ENCODE results near the gene TRMT1. TPM values are rescaled to one million over a fixed set of nuclear protein-coding genes. Genes with fewer than 3 reads are reported as not detected.
A peak's percentile ranks its signal among the peaks of the same experiment; 100 is the strongest.

TRMT1 gene
- total and polyA plus RNA-seq, 4 donors = 11.8 to 47.5 (median 32.5) TPM

DNA sequence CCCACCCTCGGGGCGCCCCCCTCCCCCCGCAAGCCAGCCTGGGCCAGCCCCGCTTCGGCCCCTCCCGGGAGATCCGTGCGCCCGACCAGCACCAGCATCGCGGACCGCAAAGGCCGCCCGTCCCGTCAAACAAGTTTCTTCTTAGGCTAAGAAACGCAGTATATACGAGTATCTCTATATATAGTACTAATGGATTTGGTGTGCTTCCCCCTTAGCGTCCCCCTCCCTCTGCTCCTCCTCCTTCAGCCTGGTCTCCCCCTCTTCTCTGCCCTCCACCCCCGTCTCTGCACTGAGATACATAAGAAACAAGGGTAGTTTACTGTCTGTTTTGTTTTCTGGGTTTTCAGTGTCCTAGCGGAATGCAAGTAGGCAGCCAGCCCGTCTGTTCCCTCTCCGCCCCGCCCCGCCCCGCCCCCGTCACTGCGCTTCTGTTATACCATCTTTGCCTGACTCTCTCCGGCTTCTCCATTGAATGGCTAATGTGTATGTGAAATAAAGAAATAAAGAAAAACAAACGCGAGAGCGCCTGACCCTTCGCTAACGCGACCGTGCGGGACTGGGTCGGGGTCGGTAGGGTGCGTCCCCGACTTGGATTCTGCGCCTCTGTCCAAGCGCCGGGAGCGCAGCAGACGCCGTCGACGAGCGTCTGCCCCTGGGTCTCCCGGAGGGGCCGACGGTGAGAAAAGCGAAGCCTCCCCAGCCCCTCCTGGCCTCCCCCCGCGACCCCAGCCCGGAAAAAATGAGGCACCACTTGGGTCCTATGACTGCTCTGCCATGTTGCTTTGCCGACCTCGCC, 18.1 kb downstream of the TRMT1 start:
- peaks cover 53% of the 10 kb centered on the region for H3K27me3 ChIP-seq (ENCODE audit: control insufficient read depth, insufficient read depth, low read length)
- peak overlapping the region; percentile 57 for H3K27ac ChIP-seq (ENCODE audit: low read depth, low read length)
- H3K36me3 ChIP-seq (ENCODE audit: control insufficient read depth, insufficient read depth, low read length) = peaks cover 60% of the 10 kb centered on the region
- WGBS (ENCODE audit: insufficient coverage) = 17% methylated on average over 30 of the region's 58 CpGs
- H3K4me3 ChIP-seq (ENCODE audit: low read depth, low read length) = no peak overlapping the region
- peaks cover 86% of the 10 kb centered on the region for H3K4me1 ChIP-seq (ENCODE audit: control insufficient read depth, insufficient read depth, low read length)
- H3K9me3 ChIP-seq (ENCODE audit: control insufficient read depth, insufficient read depth, low read length) = no peaks in the 10 kb centered on the region
- DNase-seq (ENCODE audit: low read depth in 4 of 6, low spot score in 6 of 6) = peak in 2 of 6 donors; percentile 76 to 91

DNA sequence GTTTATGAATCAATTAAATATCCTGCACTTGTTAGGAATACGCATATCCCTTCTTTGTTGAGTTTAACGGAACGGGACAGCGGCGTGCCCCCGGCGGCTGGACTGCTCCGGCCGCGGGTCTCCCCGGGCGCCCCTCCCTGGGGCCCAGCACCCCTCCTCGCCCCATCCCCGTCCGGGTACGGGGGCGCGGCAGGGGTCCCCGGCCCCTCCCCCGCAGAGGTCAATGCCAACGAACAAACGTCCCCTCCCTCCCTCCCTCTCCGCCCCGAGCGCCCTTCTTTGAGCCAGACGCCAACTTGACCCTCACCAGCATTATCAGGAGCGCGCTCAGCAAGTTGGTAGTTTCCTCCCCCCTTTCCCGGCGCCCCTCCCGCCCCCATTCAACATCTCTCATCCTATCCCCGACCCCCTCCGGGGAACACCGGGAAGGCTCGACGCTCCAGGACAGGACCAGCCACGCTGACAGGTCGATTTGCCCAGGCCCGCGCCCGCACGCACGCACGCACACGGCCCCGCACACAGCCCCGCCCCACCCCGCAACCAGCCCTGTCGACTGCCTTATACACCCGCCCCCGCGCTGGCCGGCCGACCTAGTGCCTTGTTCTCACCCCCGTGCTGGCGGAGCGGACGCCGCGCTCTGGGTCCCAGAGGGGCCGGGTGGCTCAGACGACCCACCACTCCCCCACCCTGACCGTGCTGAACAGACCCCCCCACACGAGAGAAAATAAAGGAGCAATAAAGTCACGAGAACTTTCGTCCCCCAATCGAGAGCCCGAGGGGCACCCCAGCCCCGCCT, 18.9 kb downstream of the TRMT1 start:
- Histone ChIP-seq H3K27me3 (ENCODE audit: control insufficient read depth, insufficient read depth, low read length) (peaks cover 49% of the 10 kb centered on the region), H3K4me3 (ENCODE audit: low read depth, low read length) (no peak overlapping the region), H3K4me1 (ENCODE audit: control insufficient read depth, insufficient read depth, low read length) (peaks cover 87% of the 10 kb centered on the region), H3K36me3 (ENCODE audit: control insufficient read depth, insufficient read depth, low read length) (peaks cover 57% of the 10 kb centered on the region), H3K27ac (ENCODE audit: low read depth, low read length) (peak overlapping the region; percentile 35), H3K9me3 (ENCODE audit: control insufficient read depth, insufficient read depth, low read length) (no peaks in the 10 kb centered on the region)
- WGBS (ENCODE audit: insufficient coverage) = 8% methylated on average over 47 of the region's 69 CpGs
- DNase-seq (ENCODE audit: low read depth in 4 of 6, low spot score in 6 of 6) = peak in 1 of 6 donors; percentile 57

DNA sequence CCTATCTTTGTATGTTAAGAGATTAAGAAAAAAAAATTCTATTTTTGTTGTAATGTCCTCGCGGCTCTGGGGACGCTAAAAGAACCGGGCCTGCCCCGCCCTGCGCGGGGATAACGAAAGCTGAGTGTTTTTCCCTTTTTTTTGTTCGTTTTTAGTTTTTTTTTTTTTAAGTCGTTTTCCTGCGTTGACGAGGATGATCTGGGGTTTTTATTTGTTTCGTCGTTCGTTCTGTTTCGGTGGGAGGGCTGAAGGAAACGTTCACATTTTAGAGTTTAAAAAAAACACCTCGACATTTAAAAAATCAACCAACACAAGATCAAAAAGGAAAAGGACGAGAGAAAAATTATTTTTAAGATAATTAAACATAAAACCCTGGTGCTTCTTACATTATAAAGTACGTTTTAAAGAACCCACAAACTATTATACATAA, 19.5 kb downstream of the TRMT1 start:
- WGBS (ENCODE audit: insufficient coverage) = 90% methylated on average over 2 of the region's 20 CpGs
- Histone ChIP-seq H3K9me3 (ENCODE audit: control insufficient read depth, insufficient read depth, low read length) (no peaks in the 10 kb centered on the region), H3K4me3 (ENCODE audit: low read depth, low read length) (no peak overlapping the region), H3K27me3 (ENCODE audit: control insufficient read depth, insufficient read depth, low read length) (peaks cover 45% of the 10 kb centered on the region), H3K4me1 (ENCODE audit: control insufficient read depth, insufficient read depth, low read length) (peaks cover 88% of the 10 kb centered on the region), H3K36me3 (ENCODE audit: control insufficient read depth, insufficient read depth, low read length) (peaks cover 57% of the 10 kb centered on the region), H3K27ac (ENCODE audit: low read depth, low read length) (no peak overlapping the region)
- DNase-seq (ENCODE audit: low read depth in 4 of 6, low spot score in 6 of 6) = no peak

GRCh38 chr19:13095934-13096927, 20.3 kb downstream of the TRMT1 start:
- 34% methylated on average over 39 of the region's 44 CpGs for WGBS (ENCODE audit: insufficient coverage)
- Histone ChIP-seq H3K9me3 (ENCODE audit: control insufficient read depth, insufficient read depth, low read length) (no peaks in the 10 kb centered on the region), H3K27me3 (ENCODE audit: control insufficient read depth, insufficient read depth, low read length) (peaks cover 43% of the 10 kb centered on the region), H3K4me1 (ENCODE audit: control insufficient read depth, insufficient read depth, low read length) (peaks cover 93% of the 10 kb centered on the region), H3K27ac (ENCODE audit: low read depth, low read length) (peak overlapping the region; percentile 64), H3K36me3 (ENCODE audit: control insufficient read depth, insufficient read depth, low read length) (peaks cover 63% of the 10 kb centered on the region), H3K4me3 (ENCODE audit: low read depth, low read length) (no peak overlapping the region)
- peak in 1 of 6 donors; percentile 65 for DNase-seq (ENCODE audit: low read depth in 4 of 6, low spot score in 6 of 6)

- DNase-seq (ENCODE audit: low read depth in 4 of 6, low spot score in 6 of 6) = no peak
- Histone ChIP-seq H3K4me1 (ENCODE audit: control insufficient read depth, insufficient read depth, low read length) (peaks cover 94% of the 10 kb centered on the region), H3K9me3 (ENCODE audit: control insufficient read depth, insufficient read depth, low read length) (no peaks in the 10 kb centered on the region), H3K4me3 (ENCODE audit: low read depth, low read length) (no peak overlapping the region), H3K27me3 (ENCODE audit: control insufficient read depth, insufficient read depth, low read length) (peaks cover 46% of the 10 kb centered on the region), H3K27ac (ENCODE audit: low read depth, low read length) (peak overlapping the region; percentile 91), H3K36me3 (ENCODE audit: control insufficient read depth, insufficient read depth, low read length) (peaks cover 65% of the 10 kb centered on the region)
- WGBS (ENCODE audit: insufficient coverage) = 47% methylated on average over 18 of the region's 25 CpGs
These were observed 21.2 kb downstream of the TRMT1 start for GRCh38 chr19:13095393-13095784.

DNA sequence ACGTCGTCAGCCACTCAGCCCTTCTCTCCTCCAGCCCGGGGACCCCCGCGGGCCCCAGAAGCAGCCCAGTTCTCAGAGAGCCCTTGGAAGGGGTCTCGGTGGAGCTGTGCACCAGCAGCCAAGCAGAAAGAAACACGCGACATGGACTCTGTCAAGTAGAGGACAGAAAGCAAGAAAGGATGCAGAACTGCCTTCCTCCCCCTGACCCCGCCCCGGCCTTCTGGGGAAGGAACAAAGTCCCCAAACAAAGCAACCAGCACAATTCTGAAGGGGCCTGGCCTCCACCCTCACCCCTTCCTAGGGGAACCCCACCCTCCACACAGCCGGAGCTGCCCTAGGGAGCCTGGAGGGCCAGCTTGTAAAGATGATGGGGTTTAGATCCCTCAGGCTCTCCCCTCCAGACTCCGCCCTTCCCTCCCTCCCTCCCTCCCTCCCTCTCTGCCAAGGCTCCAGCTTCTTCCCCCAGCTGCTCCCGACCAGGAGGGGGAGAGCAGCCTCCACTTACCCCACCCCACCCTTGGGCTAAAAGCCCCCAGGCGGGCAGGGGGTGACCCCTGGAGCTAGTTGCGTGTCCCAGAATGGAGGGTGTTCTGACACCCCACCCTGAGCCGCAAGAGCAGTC, 21.7 kb downstream of the TRMT1 start:
- no peak overlapping the region for H3K4me3 ChIP-seq (ENCODE audit: low read depth, low read length)
- peak in 1 of 6 donors; percentile 77 for DNase-seq (ENCODE audit: low read depth in 4 of 6, low spot score in 6 of 6)
- peaks cover 65% of the 10 kb centered on the region for H3K36me3 ChIP-seq (ENCODE audit: control insufficient read depth, insufficient read depth, low read length)
- no peaks in the 10 kb centered on the region for H3K9me3 ChIP-seq (ENCODE audit: control insufficient read depth, insufficient read depth, low read length)
- peaks cover 94% of the 10 kb centered on the region for H3K4me1 ChIP-seq (ENCODE audit: control insufficient read depth, insufficient read depth, low read length)
- H3K27me3 ChIP-seq (ENCODE audit: control insufficient read depth, insufficient read depth, low read length) = peaks cover 42% of the 10 kb centered on the region
- peak overlapping the region; percentile 91 for H3K27ac ChIP-seq (ENCODE audit: low read depth, low read length)
- WGBS (ENCODE audit: insufficient coverage) = 19% methylated on average over 11 of the region's 16 CpGs

DNA sequence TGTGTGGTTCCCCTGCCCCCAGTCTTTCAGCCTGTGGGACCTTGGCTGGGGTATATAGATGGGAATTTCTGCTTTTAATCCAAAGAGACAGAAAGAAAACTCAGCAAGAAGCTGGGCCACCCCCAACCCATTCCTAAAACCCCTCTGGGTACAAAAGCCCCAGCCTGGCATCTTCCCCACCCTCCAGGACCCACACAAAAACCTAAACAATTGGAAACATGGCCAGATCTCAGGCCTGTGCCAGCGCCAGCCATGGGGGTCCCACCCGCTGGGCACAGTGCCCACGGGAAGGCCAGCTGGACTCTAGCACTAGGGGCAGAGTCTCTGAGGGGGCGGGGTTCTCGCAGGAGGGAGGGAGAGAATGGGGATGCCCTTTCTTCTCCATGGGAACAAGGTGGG, 22.4 kb downstream of the TRMT1 start:
- WGBS (ENCODE audit: insufficient coverage) = 12% methylated on average over 5 of the region's 5 CpGs
- H3K27ac ChIP-seq (ENCODE audit: low read depth, low read length) = peak overlapping the region; percentile 91
- H3K9me3 ChIP-seq (ENCODE audit: control insufficient read depth, insufficient read depth, low read length) = no peaks in the 10 kb centered on the region
- H3K4me1 ChIP-seq (ENCODE audit: control insufficient read depth, insufficient read depth, low read length) = peaks cover 95% of the 10 kb centered on the region
- peaks cover 37% of the 10 kb centered on the region for H3K27me3 ChIP-seq (ENCODE audit: control insufficient read depth, insufficient read depth, low read length)
- H3K36me3 ChIP-seq (ENCODE audit: control insufficient read depth, insufficient read depth, low read length) = peaks cover 66% of the 10 kb centered on the region
- no peak overlapping the region for H3K4me3 ChIP-seq (ENCODE audit: low read depth, low read length)
- peak in 3 of 6 donors; percentile 71 to 93 (median 71) for DNase-seq (ENCODE audit: low read depth in 4 of 6, low spot score in 6 of 6)

GRCh38 chr19:13093407-13094105, 23.0 kb downstream of the TRMT1 start:
- Histone ChIP-seq H3K27ac (ENCODE audit: low read depth, low read length) (peak overlapping the region; percentile 91), H3K4me3 (ENCODE audit: low read depth, low read length) (no peak overlapping the region), H3K9me3 (ENCODE audit: control insufficient read depth, insufficient read depth, low read length) (no peaks in the 10 kb centered on the region), H3K4me1 (ENCODE audit: control insufficient read depth, insufficient read depth, low read length) (peaks cover 95% of the 10 kb centered on the region), H3K36me3 (ENCODE audit: control insufficient read depth, insufficient read depth, low read length) (peaks cover 69% of the 10 kb centered on the region), H3K27me3 (ENCODE audit: control insufficient read depth, insufficient read depth, low read length) (peaks cover 31% of the 10 kb centered on the region)
- WGBS (ENCODE audit: insufficient coverage) = 41% methylated on average over 10 of the region's 12 CpGs
- peak in 5 of 6 donors; percentile 78 to 97 (median 83) for DNase-seq (ENCODE audit: low read depth in 4 of 6, low spot score in 6 of 6)

All from spinal cord (tissue), 10 donors.